ENCODE data around the gene ETFBKMT. TPM values are rescaled to one million over a fixed set of nuclear protein-coding genes. Genes with fewer than 3 reads are reported as not detected.
"Not testable (repeated sequence)": the region's sequence is repeated elsewhere in the genome, so short reads cannot be mapped to it uniquely, and the experiment has no call there.

Gene ETFBKMT
- total RNA-seq, 2 experiments from 2014 or later: 0.67 to 1.1 TPM

- ChIA-PET CTCF (no interaction called here), POLR2A (no interaction called here)
Measured at GRCh38 chr12:31712877-31713276, 53.4 kb downstream of the ETFBKMT start.

- POLR2A ChIA-PET: no interaction called here
- CTCF ChIA-PET: interaction anchor here (0.5 kb wide), 1 partner anchor 295 kb away, joined by 3 read pairs; no protein-coding TSS in a partner anchor
Measured at GRCh38 chr12:31714406-31715271, 55.2 kb downstream of the ETFBKMT start.

GRCh38 chr12:31715283-31715825, 55.9 kb downstream of the ETFBKMT start:
- ChIA-PET CTCF (no interaction called here), POLR2A (no interaction called here)

DNA sequence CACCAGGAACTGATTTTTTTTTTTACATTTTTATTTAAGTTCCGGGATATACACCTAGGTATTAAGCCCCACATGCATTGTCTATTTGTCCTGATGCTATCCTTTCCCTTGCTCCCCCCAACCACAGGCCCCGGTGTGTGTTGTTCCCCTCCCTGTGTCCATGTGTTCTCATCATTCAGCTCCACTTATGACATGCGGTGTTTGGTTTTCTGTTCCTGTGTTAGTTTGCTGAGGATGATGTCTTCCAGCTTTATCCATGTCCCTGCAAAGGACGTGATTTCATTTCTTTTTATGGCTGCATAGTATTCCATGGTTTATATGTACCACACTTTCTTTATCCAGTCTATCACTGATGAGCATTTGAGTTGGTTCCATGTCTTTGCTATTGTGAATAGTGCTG, 57.5 kb downstream of the ETFBKMT start:
- POLR2A ChIA-PET, CTCF ChIA-PET: not testable (repeated sequence)

GRCh38 chr12:31718542-31719198, 59.2 kb downstream of the ETFBKMT start:
- CTCF ChIA-PET, POLR2A ChIA-PET: not testable (repeated sequence)

GRCh38 chr12:31722580-31722979, 63.1 kb downstream of the ETFBKMT start:
- POLR2A ChIA-PET: no interaction called here
- CTCF ChIA-PET: no interaction called here

Other genes with a start within 250 kb of the ETFBKMT start
- under 1 TPM in 1 of 2 experiments, not detected in 1; 0.13 TPM for gene DENND5B, start 68.6 kb upstream of the ETFBKMT start, total RNA-seq
- gene AMN1, start 69.3 kb downstream of the ETFBKMT start, total RNA-seq: 1 to 10 TPM; 2.4 to 2.7 TPM